Testis (tissue), 2 donors: ENCODE data around the gene LSM11.

Source experiments
- POLR2A ChIP-seq: fragments of 450-650 bp; IDR thresholded peaks from one replicate; pipeline ENCODE4 v1.6.1; 2017; ENCODE audit warnings: antibody characterized with exemption, mild to moderate bottlenecking, moderate library complexity
- TF ChIP-seq, protein P1 (sequence below), 3 experiments: fragments of 450-650 bp in 2 of 3; fragments of 200-600 bp in 1 of 3; sonication (generic) in 1 of 3; IDR thresholded peaks; one replicate each; pipeline ENCODE4 v1.5.1; 2016 to 2019; ENCODE audit warnings: antibody characterized with exemption in 3 of 3, mild to moderate bottlenecking in 2 of 3, moderate library complexity in 1 of 3

DNA sequence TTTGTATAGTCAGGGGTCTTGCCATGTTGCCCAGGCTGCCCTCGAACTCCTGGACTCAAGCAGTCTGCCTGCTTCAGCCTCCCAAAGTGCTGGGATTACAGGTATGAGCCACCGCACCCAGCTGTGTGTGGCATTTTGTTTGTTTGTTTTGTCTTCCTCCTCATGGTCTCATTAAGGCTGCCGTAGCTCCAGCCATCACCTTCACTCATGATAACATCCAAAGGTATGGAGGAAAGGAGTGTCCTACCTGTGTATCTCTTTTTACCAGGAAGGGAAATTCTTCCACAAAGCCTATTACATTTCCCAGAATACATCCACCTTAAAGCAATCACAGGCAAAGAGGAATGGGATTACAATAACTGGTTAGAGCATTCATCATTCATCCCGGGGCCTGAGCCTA, 27.2 kb downstream of the LSM11 start:
- TF ChIP-seq, protein P1, sequence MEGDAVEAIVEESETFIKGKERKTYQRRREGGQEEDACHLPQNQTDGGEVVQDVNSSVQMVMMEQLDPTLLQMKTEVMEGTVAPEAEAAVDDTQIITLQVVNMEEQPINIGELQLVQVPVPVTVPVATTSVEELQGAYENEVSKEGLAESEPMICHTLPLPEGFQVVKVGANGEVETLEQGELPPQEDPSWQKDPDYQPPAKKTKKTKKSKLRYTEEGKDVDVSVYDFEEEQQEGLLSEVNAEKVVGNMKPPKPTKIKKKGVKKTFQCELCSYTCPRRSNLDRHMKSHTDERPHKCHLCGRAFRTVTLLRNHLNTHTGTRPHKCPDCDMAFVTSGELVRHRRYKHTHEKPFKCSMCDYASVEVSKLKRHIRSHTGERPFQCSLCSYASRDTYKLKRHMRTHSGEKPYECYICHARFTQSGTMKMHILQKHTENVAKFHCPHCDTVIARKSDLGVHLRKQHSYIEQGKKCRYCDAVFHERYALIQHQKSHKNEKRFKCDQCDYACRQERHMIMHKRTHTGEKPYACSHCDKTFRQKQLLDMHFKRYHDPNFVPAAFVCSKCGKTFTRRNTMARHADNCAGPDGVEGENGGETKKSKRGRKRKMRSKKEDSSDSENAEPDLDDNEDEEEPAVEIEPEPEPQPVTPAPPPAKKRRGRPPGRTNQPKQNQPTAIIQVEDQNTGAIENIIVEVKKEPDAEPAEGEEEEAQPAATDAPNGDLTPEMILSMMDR (IDR thresholded peaks at IDR 0.05), result no peak
- TF ChIP-seq POLR2A, result no peak
